Dedifferentiated amniotic fluid mesenchymal stem cell (primary cell): ENCODE measurements around the gene TSPAN12.
"Not testable (repeated sequence)": the region's sequence is repeated elsewhere in the genome, so short reads cannot be mapped to it uniquely, and the experiment has no call there.

Experiments
- DNase-seq: peaks from one replicate; pipeline ENCODE4 v3.0.0-alpha.2; 2016; ENCODE audit errors: extremely low spot score

TSPAN12 gene

GRCh38 chr7:120805636-120806388 lies 52.1 kb downstream of the TSPAN12 start:
- peak; percentile 70 for DNase-seq

GRCh38 chr7:120802751-120803150 lies 55.2 kb downstream of the TSPAN12 start:
- DNase-seq = no peak

GRCh38 chr7:120799813-120800475 lies 58.0 kb downstream of the TSPAN12 start:
- DNase-seq = no peak

- DNase-seq = no peak
These were observed 58.8 kb downstream of the TSPAN12 start for GRCh38 chr7:120799147-120799546.

- no peak for DNase-seq
These were observed 60.8 kb downstream of the TSPAN12 start for GRCh38 chr7:120797026-120797645.

- no peak for DNase-seq
These were observed 63.7 kb downstream of the TSPAN12 start for GRCh38 chr7:120794106-120794729.

- no peak for DNase-seq
These were observed 64.6 kb downstream of the TSPAN12 start for GRCh38 chr7:120793213-120793936.

GRCh38 chr7:120792861-120793130 lies 65.1 kb downstream of the TSPAN12 start:
- DNase-seq = no peak

- DNase-seq = peak; percentile 51
These were observed 65.7 kb downstream of the TSPAN12 start for GRCh38 chr7:120792091-120792860.

- DNase-seq = no peak
These were observed 72.8 kb downstream of the TSPAN12 start for GRCh38 chr7:120785095-120785494.

GRCh38 chr7:120783721-120784120 lies 74.2 kb downstream of the TSPAN12 start:
- no peak for DNase-seq

- no peak for DNase-seq
These were observed 74.7 kb downstream of the TSPAN12 start for GRCh38 chr7:120783273-120783672.

- not testable (repeated sequence) for DNase-seq
These were observed 76.0 kb downstream of the TSPAN12 start for GRCh38 chr7:120781924-120782323.

- no peak for DNase-seq
These were observed 77.0 kb downstream of the TSPAN12 start for GRCh38 chr7:120780938-120781337.

GRCh38 chr7:120780451-120780850 lies 77.5 kb downstream of the TSPAN12 start:
- not testable (repeated sequence) for DNase-seq

GRCh38 chr7:120779078-120779477 lies 78.9 kb downstream of the TSPAN12 start:
- DNase-seq = not testable (repeated sequence)

GRCh38 chr7:120775755-120776154 lies 82.2 kb downstream of the TSPAN12 start:
- no peak for DNase-seq

GRCh38 chr7:120774481-120774880 lies 83.5 kb downstream of the TSPAN12 start:
- no peak for DNase-seq

- DNase-seq = no peak
These were observed 87.7 kb downstream of the TSPAN12 start for GRCh38 chr7:120770206-120770605.

GRCh38 chr7:120760851-120761250 lies 97.1 kb downstream of the TSPAN12 start:
- DNase-seq = no peak

GRCh38 chr7:120760050-120760449 lies 97.9 kb downstream of the TSPAN12 start:
- DNase-seq = no peak
